HepG2 (cell line): ENCODE measurements around the gene CYBC1. TPM values are rescaled to one million over a fixed set of nuclear protein-coding genes. Genes with fewer than 3 reads are reported as not detected.

Experiments
- ATAC-seq: fragments of 200-7000 bp; cut with Tn5 transposase; 3 replicates; pipeline ENCODE4 v1.9.1; 2020; ENCODE audit warnings: mild to moderate bottlenecking, moderate library complexity
- BruUV-seq: library from RNA; stranded (reverse); fragments of 400-500 nt; replicated peaks from 2 replicates; lab custom pipeline; 2021; lab: Mats Ljungman, UMichigan
- CTCF ChIA-PET: fragments of 300-600 bp; formaldehyde crosslinking; extraction: SDS; loops from one replicate; lab custom pipeline; 2021; ENCODE audit warnings: low total read pairs, inconsistent platforms, low intra/inter-chr PET ratio; lab: Yijun Ruan, JAX
- POLR2A ChIA-PET: fragments of 350-600 bp; sonication (Branson Sonifier 250); formaldehyde crosslinking; loops from one replicate; lab custom pipeline; 2020; ENCODE audit warnings: antibody characterized with exemption, inconsistent platforms; lab: Yijun Ruan, JAX
- DNase-seq: peaks from one replicate; pipeline ENCODE4 v3.0.0-alpha.2; 2015; ENCODE audit warnings: low spot score
- FAIRE-seq: peaks from 3 replicates; lab custom pipeline; 2011; peaks lifted over from hg19 to GRCh38; lab: Jason Lieb, UNC
- H2AFZ ChIP-seq: one replicate; pipeline ENCODE4 v1.6.1; 2011; ENCODE audit warnings: low read length, inconsistent platforms
- H3K27ac ChIP-seq: fragments of 300-600 bp; 3 replicates; pipeline ENCODE4 v1.8.0; 2011; ENCODE audit warnings: mixed run types, mild to moderate bottlenecking, mixed read lengths, low read length, inconsistent platforms; ENCODE audit not compliant: insufficient read depth; ENCODE audit errors: extremely low read length
- H3K27me3 ChIP-seq, 2 experiments: fragments of 200-600 bp in 1 of 2; 2 replicates in 1 of 2; 3 replicates in 1 of 2; pipeline versions ENCODE4 v1.6.0 to v1.8.0; 2011; ENCODE audit warnings: low read length in 2 of 2, mild to moderate bottlenecking in 2 of 2, moderate library complexity in 2 of 2, inconsistent platforms in 1 of 2; ENCODE audit not compliant: insufficient read depth in 2 of 2, control insufficient read depth in 1 of 2
- H3K36me3 ChIP-seq, 2 experiments: fragments of 200-600 bp in 1 of 2; replicated peaks in 1 of 2; 2 replicates in 1 of 2; 3 replicates in 1 of 2; pipeline versions ENCODE4 v1.5.1 to v1.8.0; 2011; ENCODE audit warnings: low read length in 2 of 2, inconsistent platforms in 1 of 2; ENCODE audit not compliant: insufficient read depth in 2 of 2, control insufficient read depth in 1 of 2
- H3K4me1 ChIP-seq: 2 replicates; pipeline ENCODE4 v1.5.1; 2012; ENCODE audit warnings: low read length, inconsistent platforms; ENCODE audit not compliant: insufficient read depth
- H3K4me2 ChIP-seq: 2 replicates; pipeline ENCODE4 v1.6.0; 2011; ENCODE audit warnings: low read depth, low read length, inconsistent platforms
- H3K4me3 ChIP-seq, 3 experiments: fragments of 200-600 bp in 1 of 3; sonication (generic), shearing (Covaris generic) in 1 of 3; replicated peaks in 1 of 3; 2 replicates each; pipeline ENCODE4 v1.5.1; 2011 to 2016; ENCODE audit warnings: low read length in 3 of 3, inconsistent platforms in 2 of 3, low read depth in 2 of 3, mild to moderate bottlenecking in 2 of 3, control low read depth in 1 of 3, mixed read lengths in 1 of 3; ENCODE audit not compliant: insufficient read depth in 1 of 3
- H3K79me2 ChIP-seq: one replicate; pipeline ENCODE4 v1.6.1; 2011; ENCODE audit warnings: low read length, inconsistent platforms; ENCODE audit not compliant: insufficient read depth
- H3K9ac ChIP-seq: 2 replicates; pipeline ENCODE4 v1.6.0; 2011; ENCODE audit warnings: mild to moderate bottlenecking, low read depth, low read length, inconsistent platforms; ENCODE audit not compliant: insufficient read depth
- H3K9me3 ChIP-seq: 2 replicates; pipeline ENCODE4 v1.5.1; 2012; ENCODE audit warnings: mild to moderate bottlenecking, low read length
- H4K20me1 ChIP-seq: 2 replicates; pipeline ENCODE4 v1.6.0; 2011; ENCODE audit warnings: inconsistent platforms, mild to moderate bottlenecking, low read length, moderate library complexity; ENCODE audit not compliant: insufficient read depth
- BCL6 ChIP-seq: IDR thresholded peaks from 2 replicates; pipeline ENCODE4 v1.6.1; 2016; ENCODE audit warnings: missing genetic modification reagents, missing compliant biosample characterization
- HNRNPL ChIP-seq: fragments of 200-400 bp; formaldehyde crosslinking; IDR thresholded peaks from 2 replicates; pipeline ENCODE4 v1.6.1; 2017; ENCODE audit warnings: mild to moderate bottlenecking, low read depth, low read length
- HOXA3 ChIP-seq: sonication (generic); formaldehyde crosslinking; IDR thresholded peaks from 2 replicates; pipeline ENCODE4 v1.5.0; 2020; ENCODE audit warnings: missing genetic modification reagents
- NFKBIZ ChIP-seq: IDR thresholded peaks from 2 replicates; pipeline ENCODE4 v1.6.1; 2018; ENCODE audit warnings: missing genetic modification reagents, missing compliant biosample characterization
- NRL ChIP-seq: sonication (generic); formaldehyde crosslinking; IDR thresholded peaks from 2 replicates; pipeline ENCODE4 v1.5.0; 2020; ENCODE audit warnings: missing genetic modification reagents, mild to moderate bottlenecking, moderate library complexity, borderline replicate concordance
- RAD21 ChIP-seq: fragments of 450-650 bp; formaldehyde crosslinking; IDR thresholded peaks from 2 replicates; pipeline ENCODE4 v1.5.0; 2020; ENCODE audit warnings: mild to moderate bottlenecking
- U2AF2 ChIP-seq: fragments of 200-400 bp; formaldehyde crosslinking; IDR thresholded peaks from 2 replicates; pipeline ENCODE4 v1.6.1; 2017; ENCODE audit warnings: low read depth, mild to moderate bottlenecking, low read length
- ZNF546 ChIP-seq: sonication (generic); formaldehyde crosslinking; conservative IDR thresholded peaks from 2 replicates; pipeline ENCODE4 v1.8.1; 2023; ENCODE audit warnings: mild to moderate bottlenecking, missing genetic modification reagents
- ZSCAN31 ChIP-seq: sonication (generic); formaldehyde crosslinking; IDR thresholded peaks from 2 replicates; pipeline ENCODE4 v1.5.0; 2020; ENCODE audit warnings: low read depth, mild to moderate bottlenecking, missing genetic modification reagents
- WGBS: methylation state at CpG from one replicate; pipeline ENCODE4 v1.1.6; 2017; ENCODE audit warnings: low lambda C conversion rate; 5-methylcytosine and 5-hydroxymethylcytosine counted together
- in situ Hi-C: cut with HindIII; loops from 2 replicates; pipeline ENCODE4 v1.10.0; 2017; ENCODE audit warnings: low pct_unique_long_range_greater_than_20kb; ENCODE audit not compliant: extremely low pct_ligation_motif_present
- intact Hi-C: fragments of 100-400 bp; cut with micrococcal nuclease; formaldehyde crosslinking; loops from one replicate; pipeline ENCODE4 v1.10.0; 2022; ENCODE audit not compliant: unreplicated experiment
- polyA plus RNA-seq, 8 experiments: library from polyadenylated mRNA; depleted of rRNA in 3 of 8; stranded (reverse) in 7 of 8; unstranded in 1 of 8; fragments of >200 nt; fragmentation: Illumina TruSeq in 4 of 8; extraction: Trizol in 4 of 8; gene quantifications; 2 replicates each; pipeline versions ENCODE4 v1.2.1 to v1.2.3, GENCODE V29; 2011 to 2016; ENCODE audit warnings: low read depth in 4 of 8, missing spikeins in 1 of 8, mixed read lengths in 1 of 8; ENCODE audit not compliant: insufficient read depth in 1 of 8
- total RNA-seq, 5 experiments: library from RNA; depleted of rRNA; stranded (reverse); fragments of >200 nt; fragmentation: Illumina TruSeq; extraction: Trizol; gene quantifications; 2 replicates each; pipeline ENCODE4 v1.2.3, GENCODE V29; 2016; ENCODE audit warnings: low read depth in 1 of 5
- TF ChIP-seq, protein P1 (sequence below): fragments of 450-650 bp; IDR thresholded peaks from 2 replicates; pipeline ENCODE4 v1.6.1; 2016
- TF ChIP-seq, protein P2 (sequence below), 2 experiments: sonication (generic) in 1 of 2; formaldehyde crosslinking in 1 of 2; IDR thresholded peaks; 2 replicates each; pipeline versions ENCODE4 v1.5.1 to v1.6.1; 2011 to 2020; ENCODE audit warnings: borderline replicate concordance in 1 of 2, low read depth in 1 of 2, low read length in 1 of 2, mild to moderate bottlenecking in 1 of 2, missing genetic modification reagents in 1 of 2, moderate library complexity in 1 of 2
- TF ChIP-seq, protein P3 (sequence below): IDR thresholded peaks from 2 replicates; pipeline ENCODE4 v1.6.1; 2012; ENCODE audit warnings: inconsistent platforms
- TF ChIP-seq, protein P4 (sequence below): sonication (generic); formaldehyde crosslinking; IDR thresholded peaks from 2 replicates; pipeline ENCODE4 v1.5.1; 2020; ENCODE audit warnings: missing genetic modification reagents, mild to moderate bottlenecking, borderline replicate concordance

CYBC1 gene
- total and polyA plus RNA-seq, 2 of the 13 experiments (the other 11 are each of a cell fraction or from before 2014, with no cell fraction given): 43.4 to 44.1 TPM

DNA sequence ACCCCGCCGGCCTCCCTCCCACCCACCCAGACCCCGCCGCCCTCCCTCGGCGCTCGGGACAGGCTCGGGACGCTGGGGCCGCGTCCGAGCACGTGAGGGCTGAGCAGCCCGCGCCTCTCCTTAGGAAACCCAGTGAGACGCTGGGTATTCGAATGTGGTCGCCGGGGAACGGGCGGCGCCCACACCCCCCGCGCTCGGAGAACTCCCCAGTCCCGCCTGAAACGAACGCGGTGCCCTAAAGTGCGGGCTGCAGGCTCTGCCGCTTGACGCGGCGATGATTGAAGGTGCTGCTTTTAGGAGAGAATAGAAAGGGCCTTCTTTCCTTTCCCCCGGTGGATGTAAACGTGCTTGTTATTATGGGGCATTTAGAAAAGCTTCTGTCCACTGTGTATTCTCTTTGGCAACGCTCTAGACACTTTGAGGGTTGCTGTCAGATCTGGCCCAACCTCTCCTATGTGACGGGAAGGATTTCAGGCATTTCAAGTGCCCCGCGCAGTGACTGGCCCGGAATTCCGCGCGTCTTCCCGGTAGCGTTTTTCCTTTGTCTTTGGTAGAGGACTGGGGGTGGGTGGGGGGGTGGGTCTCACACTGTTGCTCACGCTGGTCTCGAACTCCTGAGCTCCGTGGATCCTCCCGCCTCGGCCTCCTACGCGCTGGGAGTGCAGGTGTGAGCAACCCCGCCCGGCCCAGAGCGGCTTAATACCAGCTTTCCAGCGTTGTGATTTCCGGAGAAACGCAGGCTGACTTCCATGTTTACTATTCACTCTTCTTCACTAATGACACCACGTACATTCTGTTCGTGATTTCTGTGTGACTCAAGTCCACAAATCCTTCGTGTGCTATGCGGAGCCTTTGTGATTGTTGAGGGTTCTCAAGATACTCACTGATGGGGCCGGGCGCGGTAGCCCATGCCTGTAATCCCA lies 47.2 kb upstream of the CYBC1 start (continued):
- TF ChIP-seq BCL6 (CRISPR knock-in tag): no peak
- no peak for TF ChIP-seq ZSCAN31 (CRISPR knock-in tag)
- TF ChIP-seq, all 625 proteins: peak for 6

DNA sequence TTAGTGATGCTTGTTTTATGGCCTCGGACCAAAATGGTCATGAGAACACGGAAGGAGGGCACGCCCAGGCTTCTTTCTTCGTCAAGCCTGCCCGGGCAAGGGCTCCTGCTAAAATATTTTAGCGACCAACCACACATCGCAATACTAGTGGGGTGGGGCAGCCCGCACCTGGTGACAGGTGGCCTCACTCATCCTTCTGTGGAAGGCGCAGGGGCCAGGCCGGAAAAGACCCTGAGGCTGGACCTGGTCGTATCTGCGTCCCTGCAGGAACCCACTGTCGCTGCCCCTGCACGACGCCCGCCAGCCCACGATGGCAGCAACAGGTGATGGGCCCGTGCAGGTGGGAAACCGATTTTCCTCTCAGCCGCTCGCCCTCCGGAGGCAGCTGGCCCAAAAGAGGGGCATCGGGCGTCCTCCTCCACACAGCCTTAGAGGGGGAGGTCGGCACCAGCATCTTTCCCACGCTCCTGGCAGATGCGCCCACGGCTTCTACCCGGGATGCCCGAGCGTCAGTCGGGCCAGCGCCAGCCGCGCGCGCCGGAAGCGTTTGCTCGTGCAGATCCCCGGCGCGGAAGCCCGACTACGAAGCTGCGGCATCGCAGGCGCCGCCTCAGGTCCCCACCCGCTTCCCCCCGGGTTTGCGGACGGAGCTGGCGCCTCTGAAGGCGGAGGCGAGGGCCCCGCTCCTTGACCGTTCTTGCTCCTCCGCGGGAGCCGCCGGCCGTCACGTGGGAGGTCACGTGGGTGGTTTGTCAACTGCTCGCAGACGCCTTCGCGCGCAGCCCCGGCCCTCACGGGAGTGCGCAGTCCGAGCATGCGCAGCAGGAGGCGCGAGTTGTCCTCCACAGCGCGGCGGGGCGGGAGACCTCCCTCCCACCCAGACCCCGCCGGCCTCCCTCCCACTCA lies 46.2 kb upstream of the CYBC1 start:
- no peaks in the 10 kb centered on the region for H3K36me3 ChIP-seq
- WGBS: 82% methylated on average over 68 of the region's 83 CpGs
- no peak overlapping the region for H3K9ac ChIP-seq
- BruUV-seq: no TSS peak
- H3K9me3 ChIP-seq: no peaks in the 10 kb centered on the region
- H3K4me2 ChIP-seq: peak overlapping the region; percentile 85; the same call in 1 of the 2 replicates
- ChIA-PET POLR2A (interaction anchor here (0.6 to 3.0 kb wide), 6 partner anchors 10 to 171 kb away, joined by 3 to 14 read pairs (median 7); partner anchors contain the start of gene FOXK2), CTCF (no interaction called here)
- ATAC-seq (no peak), DNase-seq (no peak), FAIRE-seq (no peak)
- in situ Hi-C loops: no loop called here
- intact Hi-C loops: no loop called here
- no peaks in the 10 kb centered on the region for H4K20me1 ChIP-seq
- peaks cover 60% of the 10 kb centered on the region for H3K4me1 ChIP-seq
- H3K27me3 ChIP-seq: no peaks in the 10 kb centered on the region; a peak in 1 of 5 replicates
- no peak overlapping the region for H3K27ac ChIP-seq
- no peak overlapping the region for H2AFZ ChIP-seq
- no peak overlapping the region for H3K4me3 ChIP-seq
- H3K79me2 ChIP-seq: no peaks in the 10 kb centered on the region
- TF ChIP-seq, protein P1, sequence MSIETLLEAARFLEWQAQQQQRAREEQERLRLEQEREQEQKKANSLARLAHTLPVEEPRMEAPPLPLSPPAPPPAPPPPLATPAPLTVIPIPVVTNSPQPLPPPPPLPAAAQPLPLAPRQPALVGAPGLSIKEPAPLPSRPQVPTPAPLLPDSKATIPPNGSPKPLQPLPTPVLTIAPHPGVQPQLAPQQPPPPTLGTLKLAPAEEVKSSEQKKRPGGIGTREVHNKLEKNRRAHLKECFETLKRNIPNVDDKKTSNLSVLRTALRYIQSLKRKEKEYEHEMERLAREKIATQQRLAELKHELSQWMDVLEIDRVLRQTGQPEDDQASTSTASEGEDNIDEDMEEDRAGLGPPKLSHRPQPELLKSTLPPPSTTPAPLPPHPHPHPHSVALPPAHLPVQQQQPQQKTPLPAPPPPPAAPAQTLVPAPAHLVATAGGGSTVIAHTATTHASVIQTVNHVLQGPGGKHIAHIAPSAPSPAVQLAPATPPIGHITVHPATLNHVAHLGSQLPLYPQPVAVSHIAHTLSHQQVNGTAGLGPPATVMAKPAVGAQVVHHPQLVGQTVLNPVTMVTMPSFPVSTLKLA: peak; percentile 59
- TF ChIP-seq, protein P2, sequence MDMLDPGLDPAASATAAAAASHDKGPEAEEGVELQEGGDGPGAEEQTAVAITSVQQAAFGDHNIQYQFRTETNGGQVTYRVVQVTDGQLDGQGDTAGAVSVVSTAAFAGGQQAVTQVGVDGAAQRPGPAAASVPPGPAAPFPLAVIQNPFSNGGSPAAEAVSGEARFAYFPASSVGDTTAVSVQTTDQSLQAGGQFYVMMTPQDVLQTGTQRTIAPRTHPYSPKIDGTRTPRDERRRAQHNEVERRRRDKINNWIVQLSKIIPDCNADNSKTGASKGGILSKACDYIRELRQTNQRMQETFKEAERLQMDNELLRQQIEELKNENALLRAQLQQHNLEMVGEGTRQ (IDR thresholded peaks at IDR 0.05; ENCODE audit: low read depth, low read length): peak; percentile 78
- TF ChIP-seq, protein P2 (CRISPR knock-in tag; IDR thresholded peaks at IDR 0.05; ENCODE audit: borderline replicate concordance): peak; percentile 34; the same call in 1 of the 2 replicates
- TF ChIP-seq RAD21 (CRISPR knock-in tag) (no peak), NRL (0 out of 2 replicates have a peak, but pooled peaks have one; percentile 9), ZNF546 (CRISPR knock-in tag) (no peak), U2AF2 (no peak), NFKBIZ (CRISPR knock-in tag) (no peak), HNRNPL (0 out of 2 replicates have a peak, but pooled peaks have one; percentile 72), HOXA3 (CRISPR knock-in tag) (peak; percentile 13)
- TF ChIP-seq, protein P3, sequence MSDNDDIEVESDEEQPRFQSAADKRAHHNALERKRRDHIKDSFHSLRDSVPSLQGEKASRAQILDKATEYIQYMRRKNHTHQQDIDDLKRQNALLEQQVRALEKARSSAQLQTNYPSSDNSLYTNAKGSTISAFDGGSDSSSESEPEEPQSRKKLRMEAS: peak; percentile 13; the same call in 1 of the 2 replicates
- TF ChIP-seq, protein P4, sequence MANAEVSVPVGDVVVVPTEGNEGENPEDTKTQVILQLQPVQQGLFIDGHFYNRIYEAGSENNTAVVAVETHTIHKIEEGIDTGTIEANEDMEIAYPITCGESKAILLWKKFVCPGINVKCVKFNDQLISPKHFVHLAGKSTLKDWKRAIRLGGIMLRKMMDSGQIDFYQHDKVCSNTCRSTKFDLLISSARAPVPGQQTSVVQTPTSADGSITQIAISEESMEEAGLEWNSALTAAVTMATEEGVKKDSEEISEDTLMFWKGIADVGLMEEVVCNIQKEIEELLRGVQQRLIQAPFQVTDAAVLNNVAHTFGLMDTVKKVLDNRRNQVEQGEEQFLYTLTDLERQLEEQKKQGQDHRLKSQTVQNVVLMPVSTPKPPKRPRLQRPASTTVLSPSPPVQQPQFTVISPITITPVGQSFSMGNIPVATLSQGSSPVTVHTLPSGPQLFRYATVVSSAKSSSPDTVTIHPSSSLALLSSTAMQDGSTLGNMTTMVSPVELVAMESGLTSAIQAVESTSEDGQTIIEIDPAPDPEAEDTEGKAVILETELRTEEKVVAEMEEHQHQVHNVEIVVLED: 0 out of 2 replicates have a peak, but pooled peaks have one; percentile 19
